OCI-M2 (cell line): ENCODE results near the gene ZFAND3.
"Not testable (repeated sequence)": the region's sequence is repeated elsewhere in the genome, so short reads cannot be mapped to it uniquely, and the experiment has no call there.

Source experiments
- DNase-seq: peaks from one replicate; lab custom pipeline; 2025; ENCODE audit not compliant: unreplicated experiment; lab: John Stamatoyannopoulos, UW

ZFAND3 gene

DNA sequence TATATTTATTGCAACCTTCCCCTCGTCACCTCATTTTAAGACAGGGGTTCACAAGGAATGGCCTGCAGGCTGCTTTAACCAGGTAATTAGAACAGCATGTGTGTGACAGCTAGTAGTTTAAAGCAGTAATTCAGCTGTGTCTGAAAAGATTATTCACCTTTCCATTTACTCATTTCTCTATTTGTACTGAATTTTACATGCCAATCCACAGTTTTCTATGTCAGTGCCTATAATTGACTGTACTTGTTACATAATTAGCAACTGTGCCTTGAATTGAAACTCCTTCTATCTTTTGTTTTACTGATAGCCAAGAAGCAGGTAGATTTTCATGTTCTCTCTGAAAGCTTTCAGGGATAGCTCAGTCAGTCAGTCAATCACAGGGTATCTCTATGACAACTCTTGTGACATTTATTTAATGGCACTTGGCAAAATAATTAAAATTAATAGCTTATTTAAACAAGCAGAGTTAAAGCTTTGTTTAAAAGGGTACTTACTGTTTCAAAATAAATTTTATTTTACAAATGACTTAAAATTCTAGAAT, 214.0 kb downstream of the ZFAND3 start:
- no peak for DNase-seq

DNA sequence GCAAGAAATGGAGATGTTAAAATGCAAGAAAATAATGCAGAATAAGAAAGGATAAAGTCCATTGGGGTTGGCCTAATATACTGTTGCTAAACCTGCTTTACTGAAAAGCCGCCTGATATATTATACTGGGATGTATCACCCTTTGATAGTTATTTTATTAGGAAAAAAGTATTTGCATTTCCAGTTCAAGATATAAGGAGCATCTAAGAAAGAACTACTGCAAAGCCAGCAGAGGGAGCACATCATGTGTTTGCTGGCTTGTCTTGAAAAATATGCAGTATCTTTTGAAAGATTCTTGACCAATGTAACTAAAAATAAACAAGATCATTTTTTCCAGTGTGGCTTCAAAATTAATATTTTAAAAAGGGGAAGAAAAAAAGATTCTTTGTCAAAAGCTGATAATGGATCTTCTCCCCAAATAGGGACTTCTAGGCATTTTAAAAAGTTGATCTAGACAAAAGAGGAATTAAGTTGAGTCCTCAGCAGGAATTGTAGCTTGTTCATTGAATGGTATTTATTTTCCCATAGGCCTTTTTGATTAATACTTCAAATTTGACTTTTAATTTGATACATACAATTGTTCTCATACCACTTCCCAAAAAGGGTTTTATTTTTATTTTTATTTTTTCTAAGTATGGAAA, 214.9 kb downstream of the ZFAND3 start:
- no peak for DNase-seq

DNA sequence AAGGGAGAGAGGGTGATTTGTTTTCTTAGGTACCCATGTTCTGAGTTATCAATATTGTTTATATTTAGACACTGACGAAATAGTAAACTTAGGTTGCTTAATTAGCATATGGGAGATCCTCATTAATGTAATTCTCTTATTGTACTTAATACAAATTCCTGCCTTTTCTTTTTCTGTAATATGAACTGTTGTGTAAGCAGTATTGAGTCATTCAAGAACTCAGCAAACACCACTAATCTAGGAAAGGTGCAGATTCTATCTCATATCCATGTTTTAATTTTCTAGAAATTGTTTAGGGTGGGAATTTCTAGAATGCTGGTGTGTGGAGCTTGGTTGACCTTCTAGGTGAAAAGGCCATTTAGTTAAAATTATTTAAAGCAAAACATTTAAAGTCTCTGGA, 216.0 kb downstream of the ZFAND3 start:
- no peak for DNase-seq

DNA sequence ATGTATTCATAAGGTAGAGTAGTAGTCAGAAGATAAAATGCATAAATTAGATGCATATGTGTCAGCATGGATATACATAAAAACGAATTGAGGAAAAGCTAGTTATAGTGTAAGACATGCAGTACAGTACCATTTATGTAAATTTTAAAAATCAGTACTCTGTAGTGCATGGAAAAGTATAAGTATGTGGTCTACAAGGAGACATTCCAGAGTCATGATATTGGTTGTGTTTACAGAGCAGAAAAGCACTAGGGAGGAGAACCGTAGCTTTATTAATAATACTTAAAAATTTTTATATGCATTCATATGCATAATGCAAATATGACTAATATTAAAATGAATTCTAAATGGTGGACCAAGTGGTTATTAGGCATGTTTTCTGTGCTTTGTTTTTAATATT, 220.0 kb downstream of the ZFAND3 start:
- DNase-seq = no peak

DNA sequence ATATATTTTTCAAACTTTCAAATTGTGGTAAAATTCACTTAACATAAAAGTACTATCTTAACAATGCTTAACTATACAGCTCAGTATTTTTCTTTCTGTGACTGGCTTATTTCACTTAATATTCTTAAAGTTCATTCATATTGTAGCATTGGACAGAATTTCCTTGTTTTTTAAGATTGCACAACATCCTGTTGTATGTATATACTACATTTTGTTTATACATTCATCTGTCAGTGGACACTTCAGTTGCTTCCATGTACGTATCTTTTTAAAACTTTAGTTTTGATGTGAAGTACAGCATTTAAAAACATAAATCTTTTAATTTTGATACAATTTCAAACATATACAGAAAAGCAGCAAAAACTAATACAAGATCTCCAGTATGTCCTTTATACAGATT, 220.7 kb downstream of the ZFAND3 start:
- no peak for DNase-seq

DNA sequence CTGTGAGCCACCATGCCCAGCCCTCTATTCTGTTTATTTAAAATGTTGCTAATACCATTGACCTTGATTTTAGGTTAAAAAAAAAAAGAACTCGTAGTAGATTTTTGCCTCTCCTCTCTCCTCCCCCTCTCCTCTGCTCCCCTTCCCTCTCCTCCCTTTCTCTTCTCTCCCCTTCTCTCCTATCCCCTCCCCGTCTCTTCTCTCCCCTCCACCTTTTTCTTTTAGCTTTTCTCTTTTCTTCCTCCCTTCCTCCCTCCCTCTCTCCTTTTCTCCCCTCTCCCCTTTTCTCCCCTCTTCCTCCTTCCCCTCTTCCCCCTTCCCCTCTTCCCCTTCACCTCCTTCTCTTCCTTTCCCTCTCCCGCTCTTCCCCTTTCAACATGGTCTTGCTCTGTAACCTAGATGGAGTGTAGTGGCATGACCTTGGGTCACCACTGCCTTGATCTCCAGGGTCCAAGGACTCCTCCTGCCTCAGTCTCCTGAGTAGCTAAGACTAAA, 223.8 kb downstream of the ZFAND3 start:
- DNase-seq = no peak

DNA sequence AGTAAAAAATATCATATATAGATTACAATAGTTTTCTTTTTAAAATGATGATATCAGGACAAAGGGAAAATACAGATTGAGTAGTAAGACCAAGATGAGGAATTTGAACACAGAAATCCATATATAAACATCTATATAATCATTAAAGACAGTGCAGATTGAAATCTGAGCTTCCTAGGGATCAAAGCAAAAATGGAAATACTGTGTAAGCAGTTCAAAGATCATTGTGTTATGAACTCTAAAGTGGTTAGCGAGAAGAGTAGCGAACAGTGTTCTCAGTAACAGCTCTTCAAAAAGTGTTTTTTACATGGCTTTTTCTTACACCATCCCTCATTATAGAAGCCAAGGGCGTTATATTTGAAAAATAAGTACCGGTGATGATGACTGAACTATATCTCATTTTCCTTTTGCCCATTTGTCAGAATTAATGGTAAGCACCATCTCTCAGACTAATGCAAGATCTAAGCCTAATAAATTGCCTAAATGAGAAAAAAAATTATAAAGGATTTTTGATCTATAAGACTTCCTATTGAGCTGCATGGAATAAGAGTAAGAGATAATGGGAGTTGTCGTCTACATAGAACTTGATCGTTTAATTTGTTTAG, 226.3 kb downstream of the ZFAND3 start:
- DNase-seq = no peak

DNA sequence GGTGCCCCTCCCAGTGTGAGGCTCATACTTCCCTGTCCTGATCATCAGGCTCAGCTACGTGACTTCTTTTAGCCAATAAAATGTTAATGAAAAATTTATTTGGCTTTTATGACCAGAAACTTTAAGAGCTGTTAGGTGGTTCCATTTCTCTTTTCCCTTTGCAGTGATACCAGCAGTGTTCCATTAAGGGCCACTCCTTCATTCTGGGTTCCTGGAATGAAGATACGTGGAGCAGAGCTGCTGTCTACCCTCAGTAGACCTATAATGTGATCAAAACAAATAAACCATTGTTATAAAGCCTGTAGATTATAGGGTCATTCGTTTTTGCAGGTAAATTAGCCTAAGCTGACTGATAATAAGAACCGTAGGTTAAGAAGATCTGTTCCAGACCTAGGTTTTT, 228.0 kb downstream of the ZFAND3 start:
- DNase-seq = no peak

DNA sequence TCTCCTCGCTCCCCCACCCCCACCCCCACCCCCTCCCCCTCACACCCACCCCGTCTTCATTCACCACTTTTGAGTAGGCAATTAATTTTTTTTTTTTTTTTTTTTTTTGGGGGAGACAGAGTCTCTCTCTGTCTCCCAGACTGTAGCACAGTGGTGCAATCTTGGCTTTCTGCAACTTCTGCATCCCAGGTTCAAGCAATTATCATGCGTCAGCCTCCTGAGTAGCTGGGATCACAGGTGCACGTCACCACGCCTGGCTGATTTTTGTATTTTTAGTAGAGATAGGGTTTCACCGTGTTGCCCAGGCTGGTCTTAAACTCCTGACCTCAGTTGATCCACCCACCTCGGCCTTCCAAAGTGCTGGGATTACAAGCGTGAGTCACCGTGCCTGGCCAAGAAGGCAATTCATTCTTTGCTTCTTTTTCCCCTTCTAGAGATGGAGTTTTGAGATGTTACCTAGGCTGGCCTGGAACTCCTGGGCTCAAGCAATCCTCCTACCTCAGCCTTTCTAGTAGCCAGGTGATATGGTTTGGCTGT, 230.4 kb downstream of the ZFAND3 start:
- DNase-seq = not testable (repeated sequence)

DNA sequence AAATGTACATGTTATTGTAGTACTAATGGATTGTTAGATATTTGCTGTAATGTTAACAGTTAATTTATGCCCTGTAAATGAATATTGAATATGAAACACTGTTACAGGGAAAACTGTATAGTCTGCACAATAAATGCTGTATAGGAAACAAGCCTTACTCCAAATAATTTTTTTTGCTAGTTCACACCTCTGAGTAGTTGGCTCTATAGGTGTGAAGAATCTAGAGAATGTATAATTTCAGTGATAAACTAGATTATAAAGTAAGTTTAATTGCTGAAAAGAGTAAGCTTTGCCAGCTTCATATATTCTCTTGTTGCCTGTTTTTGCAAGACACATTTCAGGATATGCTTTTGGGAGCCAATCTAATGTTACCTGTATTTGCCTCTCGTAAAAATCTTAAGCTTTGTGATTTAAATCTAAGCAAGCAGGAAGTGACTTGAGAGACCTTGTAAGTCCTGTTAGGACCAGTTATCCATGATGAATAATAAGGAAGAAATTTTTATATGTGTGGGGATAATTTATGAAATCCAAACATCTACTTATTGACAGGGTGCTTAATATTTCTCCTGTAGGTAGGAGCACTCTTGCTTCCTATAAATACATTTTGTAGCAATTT, 232.4 kb downstream of the ZFAND3 start:
- no peak for DNase-seq

DNA sequence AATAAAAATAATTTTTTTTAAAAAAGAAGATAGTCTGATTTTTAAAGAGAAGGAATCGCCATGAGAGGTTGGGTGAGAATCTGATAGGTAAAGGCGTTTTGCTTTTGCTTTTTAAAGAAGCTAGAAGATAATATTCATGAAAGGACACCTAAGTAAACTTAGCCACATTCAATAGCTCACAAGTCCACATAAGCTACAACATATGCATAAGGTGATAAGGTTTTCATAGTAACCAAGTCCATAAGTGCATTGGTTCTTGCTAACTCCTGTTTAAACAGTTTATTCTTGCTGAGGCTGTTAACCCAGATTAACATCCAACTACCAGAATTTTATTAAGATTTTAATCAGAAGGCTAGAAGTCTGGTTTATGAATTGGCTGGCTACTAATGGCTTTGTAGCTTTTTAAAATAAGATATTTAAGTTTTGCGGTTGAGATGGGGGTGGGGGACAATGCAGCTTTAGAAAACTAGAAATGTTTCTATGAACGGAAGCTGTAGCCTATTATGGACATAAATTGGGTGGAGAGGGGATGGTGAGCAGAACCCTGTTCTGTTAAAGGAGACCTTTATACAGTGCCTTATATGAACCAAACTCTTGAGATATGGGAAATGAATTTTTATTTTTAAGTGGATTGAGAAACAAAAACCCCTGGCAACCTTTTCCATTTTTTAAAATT, 235.1 kb downstream of the ZFAND3 start:
- no peak for DNase-seq

DNA sequence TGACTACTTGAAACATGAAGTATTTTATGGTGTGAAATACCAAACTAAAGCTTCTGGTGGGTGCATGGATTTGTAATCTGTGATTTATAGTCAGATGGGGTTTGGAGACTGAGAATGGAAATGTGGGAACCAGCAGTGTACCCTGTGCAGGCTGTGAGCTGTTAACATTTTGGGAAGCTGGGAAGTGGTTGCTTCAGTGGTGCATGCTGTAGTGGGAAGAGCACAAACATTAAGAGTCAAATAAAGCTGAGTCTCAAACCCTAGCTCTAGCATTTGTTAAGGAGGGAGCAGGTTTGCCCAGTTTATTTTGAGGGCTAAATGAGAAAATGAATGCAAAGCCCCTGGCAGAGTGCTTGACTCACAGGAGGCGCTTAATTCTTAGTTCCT, 235.7 kb downstream of the ZFAND3 start:
- no peak for DNase-seq

DNA sequence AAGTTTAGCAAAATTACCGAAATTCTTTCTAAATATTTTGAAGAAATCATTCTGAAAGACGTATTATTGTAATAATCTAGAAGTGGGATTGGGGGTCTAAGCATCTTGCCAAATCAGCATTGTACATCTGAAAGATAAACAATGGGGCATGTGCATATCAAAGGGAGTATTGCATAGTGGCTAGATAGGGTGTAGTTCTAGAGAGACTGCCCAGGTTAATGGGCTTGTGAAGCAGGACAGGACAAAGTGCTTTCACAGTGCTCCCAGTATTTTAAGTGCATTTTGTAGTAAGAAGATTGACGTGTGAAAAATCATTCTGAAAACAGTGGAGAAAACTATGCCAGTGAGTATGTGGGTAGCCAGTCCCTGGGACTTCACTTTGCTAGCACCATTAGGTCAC, 236.8 kb downstream of the ZFAND3 start:
- DNase-seq = no peak

DNA sequence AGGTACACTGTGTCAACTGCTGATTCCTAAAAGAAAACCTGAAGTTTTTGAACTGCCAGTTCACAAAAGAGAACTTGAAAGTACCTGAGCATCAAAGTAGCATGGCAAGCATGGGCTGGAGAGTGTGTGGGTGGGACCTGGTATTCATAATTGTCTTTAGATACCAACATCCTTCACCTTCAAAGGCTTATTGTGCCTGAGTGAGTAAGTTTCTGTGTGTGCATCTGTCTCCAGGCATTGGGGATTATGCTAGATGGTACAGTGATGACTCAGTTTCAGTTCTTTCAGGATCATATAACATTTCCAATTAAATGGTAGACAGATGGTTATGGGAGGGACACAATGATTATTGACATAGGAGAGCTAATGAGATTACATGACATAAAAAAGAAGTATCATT, 238.5 kb downstream of the ZFAND3 start:
- DNase-seq = no peak

DNA sequence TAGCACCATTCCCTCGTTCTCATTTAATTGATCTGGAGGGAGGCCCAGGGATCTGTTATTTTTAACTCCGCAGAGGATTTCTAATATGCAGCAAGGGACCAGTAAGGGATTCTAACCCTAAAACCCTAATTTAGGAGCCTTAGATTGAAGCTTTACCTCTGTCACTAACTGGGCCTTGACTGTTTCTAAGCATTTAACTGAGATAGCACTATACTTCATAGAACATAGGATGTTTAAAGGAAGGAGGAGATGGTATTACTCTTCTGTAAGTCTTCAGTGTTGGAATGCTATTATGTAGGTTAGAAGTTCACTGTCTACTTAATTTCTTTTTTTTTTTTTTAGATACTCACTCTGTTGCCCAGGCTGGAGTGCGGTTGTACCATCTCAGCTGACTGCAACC, 242.5 kb downstream of the ZFAND3 start:
- DNase-seq = no peak

DNA sequence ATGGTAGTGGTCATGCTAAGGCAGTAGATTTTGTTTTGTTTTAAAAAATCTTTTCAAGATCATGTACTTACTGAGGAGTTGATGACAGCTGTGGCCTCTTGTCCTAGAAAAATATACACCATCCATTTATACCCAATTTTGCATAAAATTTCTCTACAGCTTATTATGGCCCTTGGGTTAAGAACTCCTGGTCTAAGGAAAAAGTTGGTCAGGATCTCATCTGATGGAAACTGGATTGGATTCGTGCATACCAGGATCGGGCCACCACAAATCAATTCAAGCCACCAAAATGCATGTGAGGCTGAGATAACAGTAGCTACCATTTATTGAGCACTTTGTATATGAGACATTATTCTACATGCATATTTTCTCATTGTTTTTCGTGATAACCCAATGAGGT, 244.4 kb downstream of the ZFAND3 start:
- no peak for DNase-seq

DNA sequence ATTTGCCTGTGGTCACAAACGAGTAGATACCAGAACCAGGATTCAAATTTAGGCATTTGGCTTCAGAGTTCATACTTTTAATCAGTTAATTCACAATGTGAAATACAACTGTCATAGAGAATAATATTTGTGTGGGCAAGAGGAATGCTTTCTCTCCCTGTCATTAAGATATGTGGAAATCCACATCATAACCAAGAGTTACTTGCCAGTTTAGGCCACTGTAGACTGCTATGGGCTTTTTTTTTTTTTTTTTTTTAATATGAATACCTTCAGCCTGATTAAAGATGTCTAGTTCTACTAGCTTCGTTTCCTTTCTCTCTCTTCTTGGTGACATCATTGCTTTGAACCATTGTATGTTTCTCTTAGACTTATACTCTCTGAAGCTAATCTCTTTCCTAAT, 244.9 kb downstream of the ZFAND3 start:
- DNase-seq = no peak

DNA sequence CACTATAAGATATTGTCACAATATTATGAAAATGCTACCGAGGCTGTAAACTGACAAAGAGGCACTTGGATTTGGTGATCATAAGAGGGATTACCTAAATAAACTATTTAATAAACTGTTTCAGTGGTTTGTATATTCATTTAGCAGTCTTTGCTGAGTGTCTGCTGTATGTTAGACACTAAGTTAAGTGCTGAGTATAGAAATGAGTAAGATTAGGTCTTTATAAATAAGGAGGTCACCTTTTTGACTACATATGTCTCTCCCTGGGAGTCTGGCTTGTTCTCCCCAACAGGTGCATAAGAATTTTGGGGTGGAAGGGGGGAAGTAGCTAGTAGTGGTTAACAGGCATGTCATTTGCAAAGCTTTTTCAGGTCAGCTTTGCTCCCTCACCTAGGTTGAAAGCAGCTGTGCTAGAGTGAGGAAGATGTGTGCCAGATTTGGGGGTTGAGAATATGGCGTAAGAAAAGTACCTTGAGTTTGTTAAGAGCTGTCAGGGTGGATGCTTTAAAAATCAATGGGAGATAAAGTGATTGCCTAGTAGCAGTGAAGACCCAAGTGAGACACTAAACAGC, 246.3 kb downstream of the ZFAND3 start:
- DNase-seq = no peak

DNA sequence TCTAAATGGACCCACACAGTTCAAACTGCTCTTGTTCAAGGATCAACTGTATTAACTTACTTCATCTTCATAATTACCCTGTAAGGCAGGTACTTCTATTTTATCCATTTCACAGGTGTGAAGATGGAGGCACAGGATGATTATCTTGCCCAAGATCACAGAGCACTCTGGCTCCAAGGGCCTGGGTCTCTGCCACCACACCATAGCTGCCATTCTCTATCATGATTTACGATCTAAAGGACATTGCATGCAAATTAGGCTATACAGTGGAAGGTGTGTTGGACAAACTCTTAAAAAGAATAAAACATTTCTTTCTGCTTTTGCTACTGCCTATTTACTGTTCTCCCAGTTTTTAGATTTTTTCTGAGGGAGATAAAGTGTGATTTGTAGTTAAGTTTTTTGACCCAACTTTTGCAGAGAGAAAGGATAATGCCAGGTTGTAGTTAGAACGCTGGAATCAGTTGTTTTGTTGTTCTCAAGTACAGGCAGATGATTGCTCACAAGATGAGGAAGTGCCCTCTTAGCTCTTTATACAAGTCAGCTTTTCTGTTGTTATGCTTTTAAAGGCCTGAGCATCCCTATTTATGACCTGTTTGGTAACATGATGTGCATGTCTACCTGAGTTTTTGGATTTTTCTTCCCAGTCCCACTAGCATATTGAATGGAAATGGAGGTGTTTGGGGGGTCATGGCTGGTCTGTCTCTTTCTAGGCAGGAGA, 247.9 kb downstream of the ZFAND3 start:
- DNase-seq = no peak

DNA sequence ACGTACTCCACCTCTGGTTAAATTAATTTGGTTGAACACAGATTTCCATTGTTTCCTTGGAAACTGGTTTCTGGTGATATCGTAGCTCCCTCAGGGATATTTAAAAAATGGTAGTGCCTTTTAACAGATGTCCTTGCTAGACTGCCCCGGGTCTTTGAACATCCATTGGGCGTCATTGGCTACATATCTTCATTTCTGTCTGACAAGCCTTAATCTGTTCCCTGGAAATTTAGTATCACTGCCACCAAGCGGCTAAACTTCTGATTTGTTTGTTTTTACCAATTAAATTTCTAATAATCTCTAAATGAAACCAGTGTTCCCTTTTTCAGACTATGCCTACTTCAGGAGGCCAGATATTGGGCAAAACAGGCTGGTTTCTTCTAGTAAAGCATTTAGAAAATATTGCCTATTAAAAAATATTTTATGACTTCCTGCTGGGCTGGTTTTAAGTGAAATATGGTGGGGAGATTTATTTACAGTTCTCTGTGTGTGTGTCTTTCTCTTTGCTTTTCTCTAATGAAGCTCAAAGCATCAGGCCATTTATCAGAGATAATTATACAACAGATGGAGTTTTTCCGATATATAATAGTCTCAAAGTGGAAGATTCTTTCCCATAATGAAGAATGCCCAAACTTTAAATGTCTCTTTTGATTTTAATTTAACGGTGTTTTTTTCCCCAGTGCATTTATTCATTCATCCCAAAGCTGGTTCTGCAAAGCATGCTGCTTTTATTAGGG, 249.5 kb downstream of the ZFAND3 start:
- DNase-seq = no peak
